GM18868 (cell line): Measurements from ENCODE around the gene SNX8.

Experiments used
- ATAC-seq: cut with Tn5 transposase; IDR thresholded peaks from one replicate; pipeline ENCODE4 v1.9.1; 2021; ENCODE audit warnings: mild to moderate bottlenecking, moderate library complexity; ENCODE audit not compliant: unreplicated experiment

The SNX8 gene

DNA sequence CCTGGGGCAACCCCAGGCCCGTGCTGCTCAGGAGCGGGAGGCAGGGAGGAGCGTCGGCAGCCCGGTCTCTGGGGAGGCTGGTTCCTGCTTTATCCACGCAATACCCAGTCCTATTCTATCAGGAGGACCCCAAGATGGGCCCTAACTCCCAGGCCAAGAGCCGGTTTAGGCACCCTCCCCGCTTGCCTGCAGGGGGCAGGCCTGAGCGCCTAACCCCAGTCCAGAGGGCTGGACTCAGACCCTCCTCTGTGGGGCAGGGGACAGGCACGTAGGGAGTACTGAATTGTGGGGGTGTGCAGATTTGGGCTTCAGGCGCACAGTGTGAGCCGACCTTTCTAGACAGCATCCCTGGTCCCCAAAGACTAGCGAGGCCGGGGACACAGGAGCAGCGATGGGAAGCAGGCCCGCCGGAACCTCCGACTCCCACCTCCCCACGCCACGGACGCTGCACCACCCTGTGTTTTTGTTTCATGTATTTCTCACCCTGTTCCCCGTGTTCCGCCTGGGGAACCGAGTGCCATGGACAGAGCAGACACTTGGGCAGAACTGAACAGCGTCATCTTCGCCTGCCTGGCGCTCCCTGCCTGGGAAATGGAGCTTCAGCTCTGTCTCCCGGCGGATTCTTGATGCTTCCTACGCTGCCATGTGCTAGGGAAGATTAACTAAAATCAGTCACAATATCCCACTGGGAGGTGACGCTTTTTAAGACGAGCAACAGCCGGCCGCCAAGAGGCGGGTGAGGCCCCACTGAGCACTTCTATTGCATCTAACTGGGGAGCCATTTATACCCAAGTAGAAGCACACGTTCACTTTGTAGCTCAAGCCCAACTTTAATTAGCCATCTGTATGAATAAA, 66.9 kb downstream of the SNX8 start:
- ATAC-seq, result no peak

DNA sequence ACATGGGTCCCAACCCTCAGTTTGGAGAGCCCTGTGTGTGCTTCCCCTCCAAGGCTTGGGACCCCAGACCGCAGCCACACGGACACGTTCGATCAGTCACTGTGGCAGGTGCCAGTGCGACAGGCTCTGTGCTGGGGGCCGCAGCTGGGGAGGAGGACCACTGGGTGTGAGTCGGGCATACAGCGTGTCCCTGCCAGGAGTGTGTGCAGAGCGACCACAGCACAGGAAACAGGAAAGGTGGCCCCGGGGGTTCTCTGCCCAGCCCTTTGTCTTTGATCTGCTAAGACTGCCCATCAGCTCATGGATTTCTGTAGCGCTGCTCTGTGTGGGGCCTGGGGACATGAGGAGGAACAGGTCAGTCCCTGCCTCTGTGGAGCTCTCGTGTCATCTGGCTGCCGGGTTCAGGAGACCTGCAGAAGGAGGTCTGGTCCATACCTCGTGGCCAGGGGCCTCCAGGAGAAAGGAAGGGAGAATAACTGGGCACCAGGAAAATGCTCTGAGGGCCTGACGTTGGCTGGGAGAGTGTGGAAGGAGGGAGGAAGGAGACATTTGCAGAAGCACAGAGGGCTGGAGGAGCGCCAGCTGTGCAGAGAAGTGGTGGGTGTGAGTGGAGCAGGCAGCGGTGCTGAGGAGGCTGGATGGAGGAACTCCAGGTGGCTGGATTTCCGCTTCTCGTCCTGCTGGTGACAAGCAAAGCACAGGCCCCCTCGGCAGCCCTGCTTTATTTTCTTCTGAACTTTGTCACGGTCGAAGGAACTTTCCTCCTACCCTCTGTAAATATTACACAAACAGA, 68.2 kb downstream of the SNX8 start:
- no peak for ATAC-seq

DNA sequence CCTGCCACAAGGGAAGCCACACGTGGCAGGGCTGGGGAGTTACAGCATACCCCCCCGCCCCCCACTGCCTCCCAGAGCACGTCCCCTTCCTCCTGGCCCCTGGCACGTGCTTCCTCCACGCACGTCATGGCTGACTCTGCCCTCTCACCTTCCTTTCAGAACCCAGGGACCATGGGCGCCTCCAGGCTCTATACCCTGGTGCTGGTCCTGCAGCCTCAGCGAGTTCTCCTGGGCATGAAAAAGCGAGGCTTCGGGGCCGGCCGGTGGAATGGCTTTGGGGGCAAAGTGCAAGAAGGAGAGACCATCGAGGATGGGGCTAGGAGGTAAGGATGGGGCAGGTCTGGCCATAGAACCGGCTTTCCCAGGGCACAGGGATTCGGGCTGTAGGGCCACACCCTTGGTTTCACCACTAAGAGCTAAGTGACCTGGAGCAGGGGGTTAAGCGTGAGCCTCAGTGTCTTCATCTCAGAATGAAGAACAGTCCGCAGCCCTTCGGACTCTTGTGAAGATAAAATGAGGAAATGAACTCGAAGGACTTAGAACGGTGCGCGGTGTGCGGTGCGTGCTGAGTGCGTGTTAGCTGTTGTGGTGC, 69.7 kb downstream of the SNX8 start:
- no peak for ATAC-seq

DNA sequence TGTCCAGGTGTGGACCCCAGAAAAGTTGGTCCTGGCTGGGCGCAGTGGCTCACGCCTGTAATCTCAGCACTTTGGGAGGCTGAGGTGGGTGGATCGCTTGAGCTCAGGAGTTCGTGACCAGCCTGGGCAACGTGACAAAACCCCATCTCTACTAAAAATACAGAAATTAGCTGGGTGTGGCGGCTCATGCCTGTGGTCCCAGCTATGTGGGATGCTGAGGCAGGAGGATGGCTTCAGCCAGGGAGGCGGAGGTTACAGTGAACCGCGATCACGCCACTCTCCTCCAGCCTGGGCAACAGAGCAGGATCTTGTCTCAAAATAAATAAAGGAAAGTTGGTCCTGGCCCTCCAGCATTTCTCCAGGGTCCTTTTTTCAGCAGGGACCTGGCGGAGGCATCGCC, 70.8 kb downstream of the SNX8 start:
- ATAC-seq, result no peak

DNA sequence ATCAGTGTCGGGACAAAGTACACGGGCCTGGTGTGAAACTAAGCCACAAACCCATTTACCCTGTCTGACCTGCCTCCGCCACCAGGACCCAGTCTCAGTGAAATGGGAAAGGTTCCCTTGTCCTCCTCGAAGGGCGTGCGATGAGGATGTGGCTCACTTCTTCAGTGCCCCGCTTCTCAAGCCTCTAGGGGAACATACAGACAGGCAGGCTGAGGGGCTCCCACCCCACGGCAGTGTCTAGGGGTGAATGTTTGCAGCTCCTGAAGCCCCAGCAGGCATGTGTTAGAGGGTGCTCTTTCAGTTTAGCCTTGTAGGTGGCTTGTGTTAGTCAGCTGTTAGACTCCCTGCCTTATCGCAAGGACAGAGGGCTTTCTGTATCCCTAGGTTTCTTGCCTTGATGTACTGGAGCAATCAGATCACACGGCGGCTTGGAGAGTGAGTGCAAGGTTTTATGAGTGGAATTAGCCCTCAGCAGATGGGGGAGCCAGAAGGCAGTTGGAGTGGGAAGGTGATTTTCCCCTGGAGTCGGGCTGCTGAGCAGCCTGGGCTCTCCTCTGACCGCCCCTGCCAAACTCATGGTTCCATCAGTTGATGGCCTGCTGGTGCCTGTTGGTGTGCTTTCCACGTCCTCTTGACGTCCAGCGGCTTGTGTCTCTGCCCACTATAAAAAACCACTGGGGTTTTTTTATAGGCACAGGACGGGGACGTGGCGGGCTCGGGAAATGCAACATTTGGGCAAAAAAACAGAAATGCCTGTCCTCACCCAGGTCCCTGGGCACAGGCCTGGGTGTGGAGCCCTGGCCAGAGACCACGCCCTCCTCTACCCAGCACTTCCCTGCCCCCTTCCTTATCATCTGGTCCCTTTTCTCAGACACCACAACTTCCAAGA, 71.5 kb downstream of the SNX8 start:
- peak; percentile 25 for ATAC-seq

DNA sequence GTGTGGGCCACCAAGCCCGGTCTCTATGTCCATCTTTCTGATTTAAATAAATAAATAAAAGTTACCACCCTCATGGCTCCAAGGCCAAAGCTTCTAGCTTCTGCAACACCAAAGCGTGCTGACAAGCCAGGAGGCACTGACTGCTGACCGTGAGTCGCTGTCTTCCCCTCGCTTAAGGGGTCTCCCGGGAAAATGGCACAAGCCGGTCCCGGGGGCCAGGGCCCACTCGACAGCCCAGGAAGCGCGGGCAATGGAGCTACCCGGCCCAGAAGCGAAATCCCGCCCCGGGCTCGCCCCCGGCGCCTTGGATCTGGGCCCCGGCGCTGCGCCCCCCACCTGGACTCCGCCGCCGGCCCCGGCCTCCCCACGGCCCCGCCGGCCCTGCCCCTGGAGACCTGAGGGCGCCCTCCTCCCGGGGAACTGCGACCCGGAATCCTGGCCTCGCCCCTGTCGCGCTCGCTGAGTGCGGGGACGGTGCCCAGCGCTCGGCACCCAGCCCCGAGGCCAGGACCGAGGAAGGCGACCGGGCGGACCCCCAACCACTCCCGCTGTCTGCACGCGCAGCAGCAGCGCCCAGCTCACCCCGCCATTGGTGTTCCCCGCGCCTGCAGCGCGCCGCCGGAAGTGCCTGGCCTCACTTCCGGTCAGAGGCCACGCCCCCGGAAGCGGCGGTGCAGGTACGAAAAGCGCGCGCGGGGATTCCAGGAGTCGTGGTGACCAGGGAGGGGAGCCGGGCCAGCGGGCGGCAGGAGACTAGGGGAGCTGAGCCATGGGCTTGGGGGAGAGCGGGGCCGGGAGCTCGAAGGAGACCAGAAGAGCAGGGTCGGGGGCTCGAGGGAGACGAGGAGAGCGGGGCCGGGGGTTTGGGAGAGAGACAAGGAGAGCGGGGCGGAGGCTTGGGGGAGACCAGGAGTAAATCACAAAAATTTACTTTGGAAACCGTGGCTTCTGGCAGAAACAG, 72.4 kb downstream of the SNX8 start, which contains the start of the genes MRM2 and NUDT1:
Gene MRM2 (minus strand): TSS at position 626 of the 961 bp plus-strand sequence. CDS start 36 bp downstream, at position 590.
Gene NUDT1 (plus strand): TSS at position 647 of the 961 bp plus-strand sequence. CDS start 2,349 bp downstream, outside the sequence.
- peak; percentile 65 for ATAC-seq

DNA sequence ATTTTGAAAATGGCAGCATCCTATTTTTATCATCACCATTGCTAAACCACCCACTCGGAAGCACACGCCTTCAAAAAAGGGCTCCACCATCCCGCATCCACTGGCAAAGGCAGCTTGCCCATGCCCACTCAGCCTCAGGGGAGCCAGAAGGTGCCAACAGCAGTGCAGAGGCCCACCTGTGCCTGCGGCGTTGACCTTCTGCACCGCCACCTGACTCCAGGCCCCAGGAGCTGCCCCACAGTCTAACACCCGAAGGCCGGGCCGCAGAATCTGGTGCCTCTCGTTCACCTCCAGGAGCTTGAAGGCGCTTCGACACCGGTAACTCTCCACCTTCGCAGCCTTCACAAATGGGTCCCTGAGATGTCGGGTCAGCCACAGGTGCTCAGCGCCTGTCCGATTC, 75.0 kb downstream of the SNX8 start:
- no peak for ATAC-seq

DNA sequence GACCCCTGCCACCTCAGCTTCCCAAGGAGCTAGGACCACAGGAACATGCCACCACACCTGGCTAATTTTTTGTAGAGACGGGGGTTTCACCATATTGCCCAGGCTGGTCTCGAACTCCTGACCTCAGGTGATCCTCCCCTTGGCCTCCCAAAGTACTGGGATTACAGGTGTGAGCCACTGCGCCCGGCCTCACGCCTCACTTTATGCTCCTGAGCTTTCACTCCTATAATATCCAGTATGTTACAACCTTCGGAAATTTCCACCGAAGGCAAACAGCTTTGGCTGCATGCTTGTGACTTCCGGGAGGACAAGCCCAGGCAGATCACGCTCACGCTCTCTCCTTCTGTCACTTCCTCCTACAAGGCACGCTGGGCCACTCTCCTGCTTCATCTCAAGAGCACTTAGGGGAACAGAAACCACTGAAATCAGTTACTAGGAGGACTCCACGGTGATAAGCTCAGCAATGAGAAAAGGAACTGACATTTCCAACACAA, 77.1 kb downstream of the SNX8 start:
- ATAC-seq, result peak; percentile 67

DNA sequence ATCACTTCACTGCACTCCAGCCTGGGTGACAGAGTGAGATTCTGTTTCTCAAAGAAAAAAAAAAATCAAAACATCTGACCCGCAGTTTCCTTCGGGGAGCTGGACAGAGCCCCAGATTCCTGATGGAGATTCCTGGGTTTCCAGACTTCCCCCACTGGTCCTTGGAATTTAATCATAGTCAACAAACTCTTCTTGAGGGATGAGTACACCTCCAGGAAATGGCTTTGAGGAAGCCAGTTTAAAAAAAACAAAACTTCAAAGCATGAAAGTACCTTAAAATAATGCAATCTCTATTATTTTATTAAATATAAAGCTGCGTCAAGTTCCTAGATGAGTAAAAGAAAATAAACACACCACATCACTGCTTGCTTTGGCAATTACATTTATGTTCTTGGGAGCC, 80.3 kb downstream of the SNX8 start:
- no peak for ATAC-seq

DNA sequence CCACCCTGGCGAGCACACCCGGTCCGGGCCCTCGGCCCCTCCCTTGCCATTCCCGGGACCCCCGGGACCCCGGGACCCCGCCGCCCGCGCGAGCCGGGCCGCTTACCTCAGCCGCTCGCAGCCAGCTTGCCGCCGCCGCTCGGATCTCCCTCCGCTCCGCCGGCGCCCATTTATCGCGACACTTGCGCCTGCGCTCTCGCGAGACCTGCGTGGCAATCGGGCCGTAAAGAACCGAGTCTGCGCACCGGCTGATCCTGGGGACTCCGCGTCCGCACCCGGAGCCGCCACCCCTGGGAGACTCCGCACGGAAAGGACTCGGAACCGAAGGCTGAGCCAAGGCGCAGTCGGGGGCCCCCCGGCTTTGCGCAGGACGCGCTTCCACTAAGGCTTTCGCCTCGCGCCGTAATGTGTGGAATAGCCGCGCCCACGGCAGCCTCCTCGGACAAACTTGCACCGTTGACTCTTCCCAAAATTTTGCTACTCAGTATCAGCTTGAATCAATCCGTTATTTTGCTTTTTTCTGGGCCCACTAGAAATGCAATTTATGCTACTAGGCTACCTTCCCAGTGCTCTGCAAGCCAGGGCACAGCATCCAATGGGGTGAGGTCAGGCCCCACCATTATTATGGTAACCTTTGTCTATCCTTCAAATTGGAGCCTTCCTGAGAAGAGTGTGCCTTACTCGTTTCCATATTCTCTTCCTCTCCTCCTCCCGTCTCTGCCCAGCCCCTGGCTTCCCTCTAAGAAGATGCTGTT, 81.3 kb downstream of the SNX8 start, which contains the start of gene MAD1L1:
Gene MAD1L1 (minus strand): TSS at position 180 of the 755 bp plus-strand sequence. CDS start 2,812 bp downstream, outside the sequence.
- peak; percentile 75 for ATAC-seq

DNA sequence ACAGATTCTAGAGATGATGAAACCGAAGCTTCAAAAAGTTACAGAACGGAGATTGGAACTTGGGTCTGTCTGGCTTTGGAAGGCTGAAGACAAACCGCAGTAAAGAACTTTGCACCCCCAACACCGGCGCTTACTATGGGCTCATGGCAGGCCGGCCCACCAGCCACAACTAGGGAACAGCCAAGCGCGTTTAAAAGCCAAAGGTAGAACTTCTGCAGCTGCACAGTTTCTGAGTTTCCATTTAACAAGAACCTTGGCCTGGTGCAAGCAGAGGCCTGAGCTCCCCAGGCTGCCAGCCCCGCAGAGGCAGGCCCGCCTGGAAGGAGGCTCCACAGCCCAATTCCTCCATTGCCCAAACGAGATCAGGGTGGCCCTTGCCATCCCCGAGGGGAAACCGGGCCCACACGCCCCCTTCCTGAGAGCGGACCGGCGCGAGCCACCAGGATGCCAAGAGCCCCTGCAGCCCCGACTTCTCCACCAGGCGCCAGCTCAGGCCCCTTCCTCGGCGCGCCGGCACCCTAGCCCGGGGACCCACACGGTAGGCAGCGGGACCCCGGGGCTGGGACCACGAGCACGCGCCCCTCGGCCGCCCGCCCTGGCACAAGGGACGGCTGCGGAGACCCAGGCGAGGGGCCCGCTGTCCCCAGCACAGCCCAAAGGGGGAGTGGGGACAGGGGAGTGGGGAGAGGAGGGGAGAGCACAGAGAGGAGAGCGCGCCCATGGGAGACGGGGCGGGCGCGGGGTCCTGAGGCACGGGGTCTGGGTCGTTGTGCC, 82.1 kb downstream of the SNX8 start:
- ATAC-seq, result peak; percentile 28

DNA sequence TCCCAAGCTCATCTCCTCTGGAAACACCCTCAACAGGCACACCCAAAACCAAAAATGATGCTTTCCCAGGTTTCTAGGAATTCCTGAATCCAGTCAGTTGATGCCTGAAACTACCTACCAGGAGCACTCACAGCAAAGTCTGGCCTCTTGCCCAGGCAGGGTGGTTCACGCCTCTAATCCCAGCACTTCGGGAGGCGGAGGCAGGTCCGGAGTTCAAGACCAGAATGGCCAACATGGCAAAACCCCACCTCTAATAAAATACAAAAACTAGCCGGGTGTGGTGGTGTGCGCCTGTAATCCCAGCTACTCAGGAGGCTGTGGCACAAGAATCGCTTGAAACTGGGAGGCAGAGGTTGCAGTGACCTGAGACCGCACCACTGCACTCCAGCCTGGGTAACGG, 83.4 kb downstream of the SNX8 start:
- ATAC-seq, result no peak

DNA sequence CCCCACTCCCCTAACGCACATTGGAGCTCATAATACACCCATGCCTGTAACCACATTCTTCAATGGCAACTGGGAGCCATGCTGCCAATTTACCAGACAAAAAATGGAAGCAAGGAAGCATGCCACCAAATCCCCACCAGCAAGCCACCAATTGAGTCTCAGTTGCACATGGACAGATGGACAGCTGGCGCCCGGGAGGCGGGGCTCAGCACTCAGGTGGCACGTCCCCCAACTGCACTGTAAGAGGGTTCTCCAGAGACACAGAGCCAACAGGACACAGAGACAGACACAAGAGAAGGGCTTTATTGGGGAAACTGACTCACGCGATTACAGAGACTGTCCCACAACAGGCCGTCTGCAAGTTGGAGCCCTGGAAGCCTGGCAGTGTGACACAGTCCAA, 84.0 kb downstream of the SNX8 start:
- no peak for ATAC-seq

DNA sequence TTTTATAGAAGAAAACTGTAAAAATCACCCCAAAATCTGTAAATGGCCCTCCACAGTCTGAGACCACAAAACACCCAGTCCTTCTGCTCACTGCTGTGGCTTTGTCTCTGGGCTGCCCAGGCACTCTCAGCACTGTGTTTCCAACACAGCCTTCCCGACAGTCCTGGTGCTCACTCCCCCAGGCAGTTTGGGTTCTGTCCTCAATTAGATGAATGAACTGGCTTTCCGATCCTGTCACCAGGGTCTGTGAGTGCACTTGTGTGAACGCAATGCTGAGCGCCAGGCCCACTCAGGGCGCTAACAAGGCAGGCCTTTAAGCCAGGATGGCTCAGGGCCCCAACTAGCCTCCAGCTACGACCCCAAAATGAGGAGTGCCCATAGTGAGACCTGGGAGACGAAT, 84.8 kb downstream of the SNX8 start:
- no peak for ATAC-seq

DNA sequence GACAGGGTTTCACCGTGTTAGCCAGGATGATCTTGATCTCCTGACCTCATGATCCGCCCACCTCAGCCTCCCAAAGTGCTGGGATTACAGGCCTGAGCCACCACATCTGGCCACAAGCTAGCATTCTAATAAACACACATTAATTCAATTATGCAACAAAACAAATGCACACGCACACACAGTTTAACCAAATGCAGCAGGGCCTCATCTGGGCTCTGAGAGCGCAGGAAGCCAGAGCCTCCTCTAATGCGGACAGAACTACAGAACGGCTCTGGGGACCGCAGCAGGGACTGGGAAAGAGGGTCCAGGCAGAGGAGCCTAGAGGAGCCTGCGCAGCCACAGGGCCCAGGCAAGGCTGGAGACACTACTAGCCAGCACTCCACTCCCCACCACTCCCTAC, 85.3 kb downstream of the SNX8 start:
- ATAC-seq, result no peak

DNA sequence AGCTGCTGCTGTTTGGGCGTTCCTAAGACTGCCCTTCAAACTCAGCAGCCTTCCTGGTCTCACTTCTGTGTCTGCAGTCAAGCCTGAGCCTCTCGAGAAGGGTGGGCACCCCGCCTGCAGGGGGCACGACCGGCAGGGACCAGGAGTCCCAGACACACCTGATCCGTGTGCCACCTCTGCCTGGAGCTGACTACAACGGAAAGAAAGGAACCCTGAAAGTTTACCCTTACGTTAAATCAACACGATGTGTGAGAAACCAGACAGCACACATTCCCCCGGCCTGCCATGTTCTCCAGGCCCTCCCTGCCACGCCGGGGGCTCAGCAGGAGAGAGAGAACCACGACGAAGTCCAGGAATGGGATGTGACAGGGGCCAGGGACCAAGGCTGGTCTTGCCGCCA, 86.5 kb downstream of the SNX8 start:
- no peak for ATAC-seq

DNA sequence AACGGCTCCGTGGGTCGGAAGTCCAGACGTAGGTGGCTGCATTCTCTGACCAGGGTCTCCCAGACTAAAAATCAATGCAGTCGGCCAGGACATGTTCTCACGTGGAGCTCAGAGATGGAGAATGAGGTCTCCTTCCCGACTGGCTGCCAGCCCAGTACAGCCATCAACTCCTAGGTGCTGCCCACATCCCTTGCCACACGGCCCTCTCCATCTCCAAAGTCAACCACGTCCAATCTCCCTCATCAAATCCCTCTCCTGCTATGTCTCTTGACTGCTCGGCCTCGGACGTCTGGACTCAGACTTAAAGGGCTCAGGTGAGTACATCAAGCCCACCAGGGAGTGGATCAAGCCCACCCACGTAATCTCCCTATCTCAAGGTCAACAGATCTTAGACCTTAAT, 88.4 kb downstream of the SNX8 start:
- ATAC-seq, result no peak

DNA sequence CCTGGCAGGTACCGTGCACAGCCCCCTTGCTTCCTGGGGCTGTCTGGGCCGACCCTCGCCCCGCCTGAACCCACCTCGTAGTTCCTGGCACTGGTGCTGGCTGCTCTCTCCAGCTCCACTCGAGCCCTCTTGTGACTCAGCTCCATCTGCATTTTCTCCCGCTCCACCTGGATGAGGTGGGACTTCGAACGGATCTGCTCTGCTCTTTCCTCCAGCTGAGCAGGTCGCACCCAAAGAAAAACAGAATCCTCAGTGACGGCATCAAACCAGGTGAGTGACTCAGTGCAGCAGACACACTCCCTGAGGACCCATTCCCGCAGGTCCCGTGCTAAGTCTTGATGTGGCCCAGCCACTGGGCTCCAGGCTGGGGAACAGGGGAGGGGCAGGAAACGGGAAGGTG, 88.9 kb downstream of the SNX8 start:
- ATAC-seq, result no peak
